Fibroblast of lung (primary cell): ENCODE measurements around the gene HPSE2. TPM values are rescaled to one million over a fixed set of nuclear protein-coding genes. Genes with fewer than 3 reads are reported as not detected.

Experiments used
- DNase-seq, 2 donors: peaks; one replicate each; pipeline versions ENCODE4 v3.0.0 to v3.0.0-alpha.2; 2010; ENCODE audit warnings: low read depth in 2 of 2
- H2AFZ ChIP-seq: 2 replicates; pipeline ENCODE4 v1.5.1; 2012; ENCODE audit warnings: low read length, control low read depth, inconsistent platforms
- H3K27ac ChIP-seq: 2 replicates; pipeline ENCODE4 v1.5.1; 2011; ENCODE audit warnings: low read length, control low read depth; ENCODE audit not compliant: insufficient read depth
- H3K27me3 ChIP-seq: 2 replicates; pipeline ENCODE4 v1.5.1; 2011; ENCODE audit warnings: mild to moderate bottlenecking, low read length; ENCODE audit not compliant: control insufficient read depth, insufficient read depth
- H3K36me3 ChIP-seq: 2 replicates; pipeline ENCODE4 v1.5.1; 2011; ENCODE audit warnings: low read length; ENCODE audit not compliant: control insufficient read depth, insufficient read depth
- H3K4me1 ChIP-seq: 2 replicates; pipeline ENCODE4 v1.5.1; 2011; ENCODE audit warnings: low read length; ENCODE audit not compliant: control insufficient read depth, insufficient read depth; ENCODE audit errors: extremely low read depth
- H3K4me2 ChIP-seq: 2 replicates; pipeline ENCODE4 v1.5.1; 2011; ENCODE audit warnings: low read length, control low read depth; ENCODE audit not compliant: insufficient read depth; ENCODE audit errors: extremely low read depth
- H3K4me3 ChIP-seq, 4 experiments: fragments of 200-600 bp in 1 of 4; sonication (generic) in 1 of 4; replicated peaks in 1 of 4; 2 replicates each; pipeline ENCODE4 v1.5.1; 2011 to 2016; ENCODE audit warnings: low read length in 4 of 4, low read depth in 3 of 4, mild to moderate bottlenecking in 3 of 4, control low read depth in 2 of 4, inconsistent platforms in 1 of 4, mixed read lengths in 1 of 4; ENCODE audit not compliant: insufficient read depth in 1 of 4; ENCODE audit errors: control extremely low read depth in 1 of 4
- H3K79me2 ChIP-seq: 2 replicates; pipeline ENCODE4 v1.5.1; 2012; ENCODE audit warnings: mild to moderate bottlenecking, low read length, inconsistent platforms; ENCODE audit not compliant: control insufficient read depth, insufficient read depth
- H3K9ac ChIP-seq: 2 replicates; pipeline ENCODE4 v1.5.1; 2011; ENCODE audit warnings: mild to moderate bottlenecking, low read length, control low read depth; ENCODE audit not compliant: insufficient read depth
- H3K9me3 ChIP-seq: 2 replicates; pipeline ENCODE4 v1.5.1; 2012; ENCODE audit warnings: low read depth, low read length; ENCODE audit not compliant: control insufficient read depth, insufficient read depth
- H4K20me1 ChIP-seq: 2 replicates; pipeline ENCODE4 v1.5.1; 2011; ENCODE audit warnings: low read length; ENCODE audit not compliant: control insufficient read depth, insufficient read depth; ENCODE audit errors: extremely low read depth
- CTCF ChIP-seq, 2 donors: IDR thresholded peaks in 1 of 2; conservative IDR thresholded peaks in 1 of 2; 1 replicate in 1 of 2; 2 replicates in 1 of 2; pipeline ENCODE4 v1.5.1; 2011 to 2012; ENCODE audit warnings: low read length in 2 of 2, control low read depth in 1 of 2, inconsistent platforms in 1 of 2, low read depth in 1 of 2, mild to moderate bottlenecking in 1 of 2
- EZH2 ChIP-seq: IDR thresholded peaks from 2 replicates; pipeline ENCODE4 v1.5.1; 2012; ENCODE audit warnings: low read length, control low read depth, mild to moderate bottlenecking; ENCODE audit errors: missing control alignments
- polyA plus RNA-seq, 2 donors: library from polyadenylated mRNA; depleted of rRNA in 1 of 2; stranded (reverse) in 1 of 2; unstranded in 1 of 2; fragments of >200 nt; gene quantifications; 2 replicates each; pipeline ENCODE4 v1.2.1, GENCODE V29; 2011 to 2012; ENCODE audit warnings: missing spikeins in 1 of 2
- total RNA-seq: library from RNA; depleted of rRNA; stranded (reverse); fragments of >200 nt; gene quantifications from 2 replicates; pipeline ENCODE4 v1.2.1, GENCODE V29; 2014

HPSE2 gene
- total and polyA plus RNA-seq, 2 donors (not counting 1 experiment from before 2014, with no cell fraction given), result 0.02 to 0.17 TPM

- Histone ChIP-seq H2AFZ (no peak overlapping the region), H3K79me2 (no peaks in the 10 kb centered on the region), H3K27ac (no peak overlapping the region), H3K4me3 (no peak overlapping the region), H3K4me1 (peaks cover 5% of the 10 kb centered on the region), H3K36me3 (peaks cover 16% of the 10 kb centered on the region), H3K9me3 (no peaks in the 10 kb centered on the region), H3K4me2 (no peak overlapping the region), H4K20me1 (no peaks in the 10 kb centered on the region), H3K9ac (no peak overlapping the region), H3K27me3 (no peaks in the 10 kb centered on the region)
- DNase-seq, result no peak
- TF ChIP-seq EZH2 (no peak), CTCF (conservative IDR thresholded peaks at IDR 0.05 in 1 of 2, IDR thresholded peaks at IDR 0.05 in 1 of 2; ENCODE audit: low read depth in 1 of 2, low read length in 2 of 2) (no peak)
These were observed 796.9 kb downstream of the HPSE2 start for GRCh38 chr10:98438715-98439114.

- no peak overlapping the region for H3K9ac ChIP-seq
- H4K20me1 ChIP-seq, result no peaks in the 10 kb centered on the region
- no peak overlapping the region for H3K4me3 ChIP-seq
- H3K27ac ChIP-seq, result no peak overlapping the region
- TF ChIP-seq CTCF (conservative IDR thresholded peaks at IDR 0.05 in 1 of 2, IDR thresholded peaks at IDR 0.05 in 1 of 2; ENCODE audit: low read depth in 1 of 2, low read length in 2 of 2) (no peak), EZH2 (no peak)
- H3K4me2 ChIP-seq, result no peak overlapping the region
- H3K36me3 ChIP-seq, result peaks cover 17% of the 10 kb centered on the region
- no peaks in the 10 kb centered on the region for H3K27me3 ChIP-seq
- H3K4me1 ChIP-seq, result peaks cover 5% of the 10 kb centered on the region
- no peaks in the 10 kb centered on the region for H3K9me3 ChIP-seq
- H3K79me2 ChIP-seq, result no peaks in the 10 kb centered on the region
- DNase-seq, result no peak
- no peak overlapping the region for H2AFZ ChIP-seq
These were observed 798.9 kb downstream of the HPSE2 start for GRCh38 chr10:98436704-98437103.

GRCh38 chr10:98435178-98435577, 800.5 kb downstream of the HPSE2 start:
- no peak overlapping the region for H2AFZ ChIP-seq
- H4K20me1 ChIP-seq, result no peaks in the 10 kb centered on the region
- H3K27ac ChIP-seq, result no peak overlapping the region
- no peak for TF ChIP-seq EZH2
- no peak for TF ChIP-seq CTCF (conservative IDR thresholded peaks at IDR 0.05 in 1 of 2, IDR thresholded peaks at IDR 0.05 in 1 of 2; ENCODE audit: low read depth in 1 of 2, low read length in 2 of 2)
- no peak overlapping the region for H3K9ac ChIP-seq
- no peak for DNase-seq
- H3K27me3 ChIP-seq, result no peaks in the 10 kb centered on the region
- H3K36me3 ChIP-seq, result peaks cover 25% of the 10 kb centered on the region
- peaks cover 5% of the 10 kb centered on the region for H3K4me1 ChIP-seq
- no peaks in the 10 kb centered on the region for H3K79me2 ChIP-seq
- no peaks in the 10 kb centered on the region for H3K9me3 ChIP-seq
- no peak overlapping the region for H3K4me3 ChIP-seq
- no peak overlapping the region for H3K4me2 ChIP-seq
